ENCODE data around the gene SND1. TPM values are rescaled to one million over a fixed set of nuclear protein-coding genes. Genes with fewer than 3 reads are reported as not detected.

SND1 gene
- total and polyA plus RNA-seq, 5 donors from 2014 or later, result 84.4 to 121 (median 86.9) TPM

GRCh38 chr7:127983804-127984332 is 331.9 kb downstream of the SND1 start:
- H3K36me3 Mint-ChIP-seq, result peaks cover 18% of the 10 kb centered on the region
- DNase-seq (no peak), ATAC-seq (ENCODE audit: low read depth in 2 of 2) (no peak)
- H3K9me3 Mint-ChIP-seq, result peaks cover 0 to 7% (median 1%) of the 10 kb centered on the region in 7 donors
- peaks cover 3 to 5% of the 10 kb centered on the region in 2 experiments for H3K9me3 ChIP-seq (ENCODE audit: control insufficient read depth in 2 of 2, low read length in 2 of 2)
- peaks cover 4% of the 10 kb centered on the region for H3K36me3 ChIP-seq (ENCODE audit: control insufficient read depth, insufficient read depth, low read length)
- H3K27ac Mint-ChIP-seq, result no peak overlapping the region
- peaks cover 8 to 23% (median 18%) of the 10 kb centered on the region in 4 donors for H3K4me1 Mint-ChIP-seq
- no peaks in the 10 kb centered on the region for H3K4me1 ChIP-seq (ENCODE audit: control insufficient read depth, insufficient read depth, low read length, poor library complexity, severe bottlenecking)
- no peaks in the 10 kb centered on the region for H3K27me3 Mint-ChIP-seq
- H3K27me3 ChIP-seq (ENCODE audit: control insufficient read depth, insufficient read depth, low read length), result no peaks in the 10 kb centered on the region
- no peak overlapping the region for H3K4me3 ChIP-seq (ENCODE audit: low read depth, low read length)
- H3K4me3 Mint-ChIP-seq, result no peak overlapping the region
- H3K27ac ChIP-seq (ENCODE audit: insufficient read depth, low read length, poor library complexity, severe bottlenecking), result no peak overlapping the region

- H3K27me3 Mint-ChIP-seq, result no peaks in the 10 kb centered on the region
- ATAC-seq (ENCODE audit: low read depth in 2 of 2) (no peak), DNase-seq (no peak)
- H3K9me3 ChIP-seq (ENCODE audit: control insufficient read depth in 2 of 2, low read length in 2 of 2), result no peaks in the 10 kb centered on the region
- no peaks in the 10 kb centered on the region for H3K4me1 ChIP-seq (ENCODE audit: control insufficient read depth, insufficient read depth, low read length, poor library complexity, severe bottlenecking)
- H3K27ac ChIP-seq (ENCODE audit: insufficient read depth, low read length, poor library complexity, severe bottlenecking), result no peak overlapping the region
- no peaks in the 10 kb centered on the region for H3K9me3 Mint-ChIP-seq
- no peak overlapping the region for H3K4me3 ChIP-seq (ENCODE audit: low read depth, low read length)
- peaks cover 9% of the 10 kb centered on the region for H3K36me3 ChIP-seq (ENCODE audit: control insufficient read depth, insufficient read depth, low read length)
- no peaks in the 10 kb centered on the region for H3K27me3 ChIP-seq (ENCODE audit: control insufficient read depth, insufficient read depth, low read length)
- H3K27ac Mint-ChIP-seq, result peak overlapping the region in 2 of 3 donors; percentile 27 to 33
- peaks cover 21% of the 10 kb centered on the region for H3K36me3 Mint-ChIP-seq
- H3K4me3 Mint-ChIP-seq, result no peak overlapping the region
- H3K4me1 Mint-ChIP-seq, result peaks cover 5 to 13% (median 8%) of the 10 kb centered on the region in 4 donors
Observed at GRCh38 chr7:127986581-127987521, 334.9 kb downstream of the SND1 start.

GRCh38 chr7:127988751-127989150 is 336.8 kb downstream of the SND1 start:
- no peaks in the 10 kb centered on the region for H3K9me3 Mint-ChIP-seq
- no peak for ATAC-seq (ENCODE audit: low read depth in 2 of 2)
- H3K27me3 Mint-ChIP-seq, result no peaks in the 10 kb centered on the region
- no peak for DNase-seq
- Histone ChIP-seq H3K36me3 (ENCODE audit: control insufficient read depth, insufficient read depth, low read length) (peaks cover 22% of the 10 kb centered on the region), H3K27ac (ENCODE audit: insufficient read depth, low read length, poor library complexity, severe bottlenecking) (no peak overlapping the region), H3K4me3 (ENCODE audit: low read depth, low read length) (no peak overlapping the region), H3K4me1 (ENCODE audit: control insufficient read depth, insufficient read depth, low read length, poor library complexity, severe bottlenecking) (no peaks in the 10 kb centered on the region), H3K27me3 (ENCODE audit: control insufficient read depth, insufficient read depth, low read length) (no peaks in the 10 kb centered on the region), H3K9me3 (ENCODE audit: control insufficient read depth in 2 of 2, low read length in 2 of 2) (no peaks in the 10 kb centered on the region)
- peaks cover 0 to 8% (median 3%) of the 10 kb centered on the region in 4 donors for H3K4me1 Mint-ChIP-seq
- no peak overlapping the region for H3K27ac Mint-ChIP-seq
- H3K4me3 Mint-ChIP-seq, result no peak overlapping the region
- H3K36me3 Mint-ChIP-seq, result peaks cover 31% of the 10 kb centered on the region

GRCh38 chr7:127993317-127993716 is 341.3 kb downstream of the SND1 start:
- DNase-seq (no peak), ATAC-seq (ENCODE audit: low read depth in 2 of 2) (no peak)
- Mint-ChIP-seq H3K27me3 (no peaks in the 10 kb centered on the region), H3K27ac (no peak overlapping the region), H3K9me3 (no peaks in the 10 kb centered on the region), H3K4me3 (no peak overlapping the region), H3K36me3 (peaks cover 56% of the 10 kb centered on the region), H3K4me1 (no peaks in the 10 kb centered on the region)
- Histone ChIP-seq H3K27ac (ENCODE audit: insufficient read depth, low read length, poor library complexity, severe bottlenecking) (no peak overlapping the region), H3K4me1 (ENCODE audit: control insufficient read depth, insufficient read depth, low read length, poor library complexity, severe bottlenecking) (no peaks in the 10 kb centered on the region), H3K36me3 (ENCODE audit: control insufficient read depth, insufficient read depth, low read length) (peaks cover 29% of the 10 kb centered on the region), H3K27me3 (ENCODE audit: control insufficient read depth, insufficient read depth, low read length) (no peaks in the 10 kb centered on the region), H3K4me3 (ENCODE audit: low read depth, low read length) (no peak overlapping the region), H3K9me3 (ENCODE audit: control insufficient read depth in 2 of 2, low read length in 2 of 2) (no peaks in the 10 kb centered on the region)

GRCh38 chr7:127993987-127994386 is 342.0 kb downstream of the SND1 start:
- H3K4me1 Mint-ChIP-seq, result peaks cover 0 to 1% (median 0%) of the 10 kb centered on the region in 4 donors
- H3K27ac Mint-ChIP-seq, result no peak overlapping the region
- no peak for DNase-seq
- ATAC-seq (ENCODE audit: low read depth in 2 of 2), result no peak
- H3K27me3 Mint-ChIP-seq, result no peaks in the 10 kb centered on the region
- no peak overlapping the region for H3K27ac ChIP-seq (ENCODE audit: insufficient read depth, low read length, poor library complexity, severe bottlenecking)
- H3K4me3 Mint-ChIP-seq, result no peak overlapping the region
- peaks cover 30% of the 10 kb centered on the region for H3K36me3 ChIP-seq (ENCODE audit: control insufficient read depth, insufficient read depth, low read length)
- no peaks in the 10 kb centered on the region for H3K27me3 ChIP-seq (ENCODE audit: control insufficient read depth, insufficient read depth, low read length)
- H3K4me1 ChIP-seq (ENCODE audit: control insufficient read depth, insufficient read depth, low read length, poor library complexity, severe bottlenecking), result no peaks in the 10 kb centered on the region
- H3K9me3 Mint-ChIP-seq, result no peaks in the 10 kb centered on the region
- H3K9me3 ChIP-seq (ENCODE audit: control insufficient read depth in 2 of 2, low read length in 2 of 2), result no peaks in the 10 kb centered on the region
- H3K4me3 ChIP-seq (ENCODE audit: low read depth, low read length), result no peak overlapping the region
- H3K36me3 Mint-ChIP-seq, result peaks cover 60% of the 10 kb centered on the region

GRCh38 chr7:127995156-127995880 is 343.3 kb downstream of the SND1 start:
- H3K27ac Mint-ChIP-seq, result no peak overlapping the region
- H3K9me3 Mint-ChIP-seq, result no peaks in the 10 kb centered on the region
- H3K4me3 Mint-ChIP-seq, result no peak overlapping the region
- no peak for ATAC-seq (ENCODE audit: low read depth in 2 of 2)
- peaks cover 31% of the 10 kb centered on the region for H3K36me3 ChIP-seq (ENCODE audit: control insufficient read depth, insufficient read depth, low read length)
- H3K4me1 Mint-ChIP-seq, result peaks cover 0 to 5% (median 0%) of the 10 kb centered on the region in 4 donors
- peaks cover 64% of the 10 kb centered on the region for H3K36me3 Mint-ChIP-seq
- no peak overlapping the region for H3K4me3 ChIP-seq (ENCODE audit: low read depth, low read length)
- H3K9me3 ChIP-seq (ENCODE audit: control insufficient read depth in 2 of 2, low read length in 2 of 2), result no peaks in the 10 kb centered on the region
- no peaks in the 10 kb centered on the region for H3K4me1 ChIP-seq (ENCODE audit: control insufficient read depth, insufficient read depth, low read length, poor library complexity, severe bottlenecking)
- no peak overlapping the region for H3K27ac ChIP-seq (ENCODE audit: insufficient read depth, low read length, poor library complexity, severe bottlenecking)
- no peaks in the 10 kb centered on the region for H3K27me3 Mint-ChIP-seq
- DNase-seq, result no peak
- no peaks in the 10 kb centered on the region for H3K27me3 ChIP-seq (ENCODE audit: control insufficient read depth, insufficient read depth, low read length)

GRCh38 chr7:127995881-127996215 is 343.9 kb downstream of the SND1 start:
- no peaks in the 10 kb centered on the region for H3K27me3 ChIP-seq (ENCODE audit: control insufficient read depth, insufficient read depth, low read length)
- no peaks in the 10 kb centered on the region for H3K9me3 Mint-ChIP-seq
- peaks cover 63% of the 10 kb centered on the region for H3K36me3 Mint-ChIP-seq
- no peaks in the 10 kb centered on the region for H3K27me3 Mint-ChIP-seq
- H3K4me1 ChIP-seq (ENCODE audit: control insufficient read depth, insufficient read depth, low read length, poor library complexity, severe bottlenecking), result no peaks in the 10 kb centered on the region
- no peak overlapping the region for H3K27ac Mint-ChIP-seq
- H3K4me3 ChIP-seq (ENCODE audit: low read depth, low read length), result no peak overlapping the region
- H3K9me3 ChIP-seq (ENCODE audit: control insufficient read depth in 2 of 2, low read length in 2 of 2), result no peaks in the 10 kb centered on the region
- no peak overlapping the region for H3K4me3 Mint-ChIP-seq
- H3K36me3 ChIP-seq (ENCODE audit: control insufficient read depth, insufficient read depth, low read length), result peaks cover 31% of the 10 kb centered on the region
- H3K27ac ChIP-seq (ENCODE audit: insufficient read depth, low read length, poor library complexity, severe bottlenecking), result no peak overlapping the region
- H3K4me1 Mint-ChIP-seq, result peaks cover 0 to 5% (median 0%) of the 10 kb centered on the region in 4 donors
- ATAC-seq (ENCODE audit: low read depth in 2 of 2) (no peak), DNase-seq (no peak)
